Cardiac muscle cell (in vitro differentiated cells and primary cell): ENCODE data around the gene TAMALIN. TPM values are rescaled to one million over a fixed set of nuclear protein-coding genes. Genes with fewer than 3 reads are reported as not detected.

Source experiments
- DNase-seq, 2 donors: peaks; one replicate each; pipeline versions ENCODE4 v3.0.0 to v3.0.0-alpha.2; 2010 to 2017; ENCODE audit warnings: low read depth in 1 of 2, low spot score in 1 of 2
- H3K27ac ChIP-seq: fragments of 200-600 bp; sonication (generic); 2 replicates; pipeline ENCODE4 v1.5.1; 2016
- H3K27me3 ChIP-seq: fragments of 200-600 bp; sonication (generic); 2 replicates; pipeline ENCODE4 v1.6.0; 2016; ENCODE audit warnings: control low read depth
- H3K36me3 ChIP-seq: fragments of 200-600 bp; sonication (generic); 2 replicates; pipeline ENCODE4 v1.5.1; 2016; ENCODE audit warnings: control low read depth
- H3K4me1 ChIP-seq: fragments of 200-600 bp; sonication (generic); 2 replicates; pipeline ENCODE4 v1.8.1; 2017; ENCODE audit warnings: low read depth, mild to moderate bottlenecking, mixed run types
- H3K4me3 ChIP-seq: fragments of 200-600 bp; sonication (generic); 2 replicates; pipeline ENCODE4 v1.5.1; 2016; ENCODE audit warnings: mild to moderate bottlenecking
- H3K9me3 ChIP-seq: fragments of 200-600 bp; sonication (generic); 2 replicates; pipeline ENCODE4 v1.5.1; 2017; ENCODE audit warnings: low read depth, mild to moderate bottlenecking, control low read depth
- polyA plus RNA-seq: library from polyadenylated mRNA; unstranded; fragments of >200 nt; fragmentation: Nextera tagmentation; extraction: Ambion mirVana; gene quantifications from 2 replicates; pipeline ENCODE4 v1.2.1, GENCODE V29; 2016
- total RNA-seq: library from RNA; depleted of rRNA; stranded (reverse); fragments of >200 nt; gene quantifications from 2 replicates; pipeline ENCODE4 v1.2.3, GENCODE V29; 2016
- TF ChIP-seq, protein P1 (sequence below): IDR thresholded peaks from 2 replicates; pipeline ENCODE4 v1.5.1; 2012; ENCODE audit warnings: low read depth, mild to moderate bottlenecking, low read length

The TAMALIN gene
- total and polyA plus RNA-seq, 2 experiments from 2014 or later, result 8.2 to 12.5 TPM

GRCh38 chr12:51984657-51985056 lies 22.1 kb upstream of the TAMALIN start:
- no peaks in the 10 kb centered on the region for H3K4me1 ChIP-seq
- no peak for DNase-seq
- no peak overlapping the region for H3K4me3 ChIP-seq
- H3K36me3 ChIP-seq, result peaks cover 65% of the 10 kb centered on the region
- no peaks in the 10 kb centered on the region for H3K27me3 ChIP-seq
- no peaks in the 10 kb centered on the region for H3K9me3 ChIP-seq
- TF ChIP-seq, protein P1, sequence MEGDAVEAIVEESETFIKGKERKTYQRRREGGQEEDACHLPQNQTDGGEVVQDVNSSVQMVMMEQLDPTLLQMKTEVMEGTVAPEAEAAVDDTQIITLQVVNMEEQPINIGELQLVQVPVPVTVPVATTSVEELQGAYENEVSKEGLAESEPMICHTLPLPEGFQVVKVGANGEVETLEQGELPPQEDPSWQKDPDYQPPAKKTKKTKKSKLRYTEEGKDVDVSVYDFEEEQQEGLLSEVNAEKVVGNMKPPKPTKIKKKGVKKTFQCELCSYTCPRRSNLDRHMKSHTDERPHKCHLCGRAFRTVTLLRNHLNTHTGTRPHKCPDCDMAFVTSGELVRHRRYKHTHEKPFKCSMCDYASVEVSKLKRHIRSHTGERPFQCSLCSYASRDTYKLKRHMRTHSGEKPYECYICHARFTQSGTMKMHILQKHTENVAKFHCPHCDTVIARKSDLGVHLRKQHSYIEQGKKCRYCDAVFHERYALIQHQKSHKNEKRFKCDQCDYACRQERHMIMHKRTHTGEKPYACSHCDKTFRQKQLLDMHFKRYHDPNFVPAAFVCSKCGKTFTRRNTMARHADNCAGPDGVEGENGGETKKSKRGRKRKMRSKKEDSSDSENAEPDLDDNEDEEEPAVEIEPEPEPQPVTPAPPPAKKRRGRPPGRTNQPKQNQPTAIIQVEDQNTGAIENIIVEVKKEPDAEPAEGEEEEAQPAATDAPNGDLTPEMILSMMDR, result no peak
- H3K27ac ChIP-seq, result no peak overlapping the region

DNA sequence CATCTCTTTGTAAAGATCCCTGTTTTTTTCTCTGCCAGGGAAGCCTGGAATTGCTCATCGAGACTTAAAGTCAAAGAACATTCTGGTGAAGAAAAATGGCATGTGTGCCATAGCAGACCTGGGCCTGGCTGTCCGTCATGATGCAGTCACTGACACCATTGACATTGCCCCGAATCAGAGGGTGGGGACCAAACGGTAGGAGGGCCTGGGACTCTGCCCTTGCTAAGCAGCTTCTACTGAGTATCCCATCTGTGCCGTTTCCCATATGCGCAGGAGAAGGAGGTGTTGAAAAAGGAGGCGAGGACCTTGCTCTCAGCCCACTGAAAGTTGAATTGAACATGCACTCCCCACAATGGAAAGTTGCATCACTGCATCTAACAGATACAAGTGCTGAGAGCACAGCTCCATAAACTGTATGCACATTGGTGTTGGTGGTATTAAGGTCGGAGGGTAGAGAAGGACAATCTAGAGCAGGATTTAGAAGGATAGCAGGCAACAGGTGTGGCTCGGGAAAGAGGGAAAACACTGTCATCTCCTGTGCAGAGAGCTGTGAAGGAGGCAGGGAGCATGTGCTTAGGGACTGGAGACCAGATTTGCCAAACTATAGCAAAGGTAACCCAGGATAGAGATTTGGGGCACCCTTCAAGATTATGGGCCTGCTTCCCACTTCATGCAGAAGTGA lies 21.5 kb upstream of the TAMALIN start:
- Histone ChIP-seq H3K27ac (no peak overlapping the region), H3K36me3 (peaks cover 65% of the 10 kb centered on the region), H3K27me3 (no peaks in the 10 kb centered on the region), H3K4me3 (no peak overlapping the region), H3K4me1 (no peaks in the 10 kb centered on the region), H3K9me3 (no peaks in the 10 kb centered on the region)
- TF ChIP-seq, protein P1, result no peak
- DNase-seq, result no peak

DNA sequence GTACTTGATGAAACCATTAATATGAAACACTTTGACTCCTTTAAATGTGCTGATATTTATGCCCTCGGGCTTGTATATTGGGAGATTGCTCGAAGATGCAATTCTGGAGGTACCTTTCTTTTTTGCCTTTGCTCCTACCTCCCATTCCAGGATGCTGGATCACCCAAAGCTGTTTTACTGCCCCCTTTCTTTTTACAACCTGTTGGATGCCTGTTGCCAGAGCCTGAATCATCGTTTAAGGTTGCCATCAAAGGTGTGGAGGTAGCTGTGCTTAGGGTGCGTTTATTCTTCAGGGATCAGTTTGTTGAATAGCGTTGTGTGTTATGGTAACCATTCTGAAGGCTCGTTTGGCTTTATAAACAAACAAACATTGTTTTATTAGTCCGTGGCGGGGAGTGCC lies 19.9 kb upstream of the TAMALIN start:
- H3K4me1 ChIP-seq, result no peaks in the 10 kb centered on the region
- no peaks in the 10 kb centered on the region for H3K27me3 ChIP-seq
- H3K27ac ChIP-seq, result no peak overlapping the region
- no peaks in the 10 kb centered on the region for H3K9me3 ChIP-seq
- TF ChIP-seq, protein P1, result no peak
- peaks cover 69% of the 10 kb centered on the region for H3K36me3 ChIP-seq
- no peak overlapping the region for H3K4me3 ChIP-seq
- no peak for DNase-seq

DNA sequence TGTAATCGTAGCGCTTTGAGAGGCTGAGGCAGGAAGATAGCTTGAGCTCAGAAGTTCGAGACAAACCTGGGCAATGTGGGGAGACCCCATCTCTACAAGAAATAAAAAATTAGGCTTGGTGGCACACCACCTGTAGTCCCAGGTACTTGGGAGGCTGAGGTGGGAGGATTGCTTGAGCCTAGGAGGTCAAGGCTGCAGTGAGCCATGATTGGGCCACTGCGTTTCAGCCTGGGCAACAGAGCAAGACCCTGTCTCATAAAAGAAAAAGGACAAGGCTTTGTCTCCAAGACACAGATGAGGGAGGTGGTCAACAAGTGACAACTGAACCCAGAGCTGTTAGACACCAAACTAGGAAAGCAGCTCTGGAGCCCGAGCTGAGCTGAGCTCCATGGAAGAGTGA lies 14.5 kb upstream of the TAMALIN start:
- H3K9me3 ChIP-seq, result no peaks in the 10 kb centered on the region

GRCh38 chr12:51994539-51994820 lies 12.3 kb upstream of the TAMALIN start:
- Histone ChIP-seq H3K27ac (no peak overlapping the region), H3K36me3 (peaks cover 15% of the 10 kb centered on the region), H3K4me1 (no peaks in the 10 kb centered on the region), H3K27me3 (no peaks in the 10 kb centered on the region), H3K4me3 (no peak overlapping the region), H3K9me3 (no peaks in the 10 kb centered on the region)
- no peak for DNase-seq
- TF ChIP-seq, protein P1, result no peak

More for the DNA sequence above, 14.5 kb upstream of the TAMALIN start:
- peaks cover 23% of the 10 kb centered on the region for H3K36me3 ChIP-seq
- TF ChIP-seq, protein P1, result no peak
- no peak overlapping the region for H3K4me3 ChIP-seq
- no peak overlapping the region for H3K27ac ChIP-seq
- no peaks in the 10 kb centered on the region for H3K4me1 ChIP-seq
- H3K27me3 ChIP-seq, result no peaks in the 10 kb centered on the region
- no peak for DNase-seq
